HG03196 (cell line): ENCODE results near the gene IWS1.
"Not testable (repeated sequence)": the region's sequence is repeated elsewhere in the genome, so short reads cannot be mapped to it uniquely, and the experiment has no call there.

Experiments
- ATAC-seq: cut with Tn5 transposase; IDR thresholded peaks from one replicate; pipeline ENCODE4 v1.9.1; 2021; ENCODE audit not compliant: unreplicated experiment

IWS1 gene

GRCh38 chr2:127530245-127531140, 4.2 kb upstream of the IWS1 start:
- ATAC-seq: no peak

GRCh38 chr2:127529416-127529815, 3.1 kb upstream of the IWS1 start:
- ATAC-seq: not testable (repeated sequence)

- no peak for ATAC-seq
Observed at GRCh38 chr2:127528487-127528886, 2.2 kb upstream of the IWS1 start.

- peak; percentile 12 for ATAC-seq
Observed at GRCh38 chr2:127527001-127527804, 914 bp upstream of the IWS1 start.

- no peak for ATAC-seq
Observed at GRCh38 chr2:127525691-127526131, 578 bp downstream of the IWS1 start.

- ATAC-seq: not testable (repeated sequence)
Observed at GRCh38 chr2:127524198-127524834, 2.0 kb downstream of the IWS1 start.

GRCh38 chr2:127523269-127523939, 2.9 kb downstream of the IWS1 start:
- ATAC-seq: no peak

- no peak for ATAC-seq
Observed at GRCh38 chr2:127520424-127520823, 5.9 kb downstream of the IWS1 start.

GRCh38 chr2:127517465-127517864, 8.8 kb downstream of the IWS1 start:
- no peak for ATAC-seq

GRCh38 chr2:127516041-127516762, 10.1 kb downstream of the IWS1 start:
- no peak for ATAC-seq

GRCh38 chr2:127515383-127515915, 10.8 kb downstream of the IWS1 start:
- no peak for ATAC-seq

GRCh38 chr2:127514485-127514884, 11.8 kb downstream of the IWS1 start:
- no peak for ATAC-seq

- ATAC-seq: no peak
Observed at GRCh38 chr2:127514076-127514475, 12.2 kb downstream of the IWS1 start.

- ATAC-seq: no peak
Observed at GRCh38 chr2:127512362-127512761, 13.9 kb downstream of the IWS1 start.

- ATAC-seq: no peak
Observed at GRCh38 chr2:127511917-127512316, 14.4 kb downstream of the IWS1 start.

GRCh38 chr2:127511090-127511695, 15.1 kb downstream of the IWS1 start:
- no peak for ATAC-seq

- ATAC-seq: no peak
Observed at GRCh38 chr2:127510073-127510472, 16.2 kb downstream of the IWS1 start.

GRCh38 chr2:127508631-127509034, 17.7 kb downstream of the IWS1 start:
- ATAC-seq: peak; percentile 54

- no peak for ATAC-seq
Observed at GRCh38 chr2:127508023-127508630, 18.2 kb downstream of the IWS1 start.
